ENCODE results near the gene ASB16. TPM values are rescaled to one million over a fixed set of nuclear protein-coding genes. Genes with fewer than 3 reads are reported as not detected.
"Not testable (repeated sequence)": the region's sequence is repeated elsewhere in the genome, so short reads cannot be mapped to it uniquely, and the experiment has no call there.

ASB16 gene
- total RNA-seq, 3 donors from 2014 or later (not counting 1 experiment from before 2014, with no cell fraction given): not detected

- Histone ChIP-seq H3K27ac (ENCODE audit: low read length) (no peak overlapping the region), H3K36me3 (ENCODE audit: control insufficient read depth, insufficient read depth, low read length) (no peaks in the 10 kb centered on the region), H3K4me3 (ENCODE audit: low read length) (no peak overlapping the region), H3K27me3 (ENCODE audit: control insufficient read depth, insufficient read depth, low read length) (no peaks in the 10 kb centered on the region), H3K4me1 (ENCODE audit: control insufficient read depth, insufficient read depth, low read length) (peaks cover 15% of the 10 kb centered on the region), H3K9me3 (ENCODE audit: control insufficient read depth, insufficient read depth, low read length) (no peaks in the 10 kb centered on the region)
- no peak for DNase-seq
- TF ChIP-seq, protein P1, sequence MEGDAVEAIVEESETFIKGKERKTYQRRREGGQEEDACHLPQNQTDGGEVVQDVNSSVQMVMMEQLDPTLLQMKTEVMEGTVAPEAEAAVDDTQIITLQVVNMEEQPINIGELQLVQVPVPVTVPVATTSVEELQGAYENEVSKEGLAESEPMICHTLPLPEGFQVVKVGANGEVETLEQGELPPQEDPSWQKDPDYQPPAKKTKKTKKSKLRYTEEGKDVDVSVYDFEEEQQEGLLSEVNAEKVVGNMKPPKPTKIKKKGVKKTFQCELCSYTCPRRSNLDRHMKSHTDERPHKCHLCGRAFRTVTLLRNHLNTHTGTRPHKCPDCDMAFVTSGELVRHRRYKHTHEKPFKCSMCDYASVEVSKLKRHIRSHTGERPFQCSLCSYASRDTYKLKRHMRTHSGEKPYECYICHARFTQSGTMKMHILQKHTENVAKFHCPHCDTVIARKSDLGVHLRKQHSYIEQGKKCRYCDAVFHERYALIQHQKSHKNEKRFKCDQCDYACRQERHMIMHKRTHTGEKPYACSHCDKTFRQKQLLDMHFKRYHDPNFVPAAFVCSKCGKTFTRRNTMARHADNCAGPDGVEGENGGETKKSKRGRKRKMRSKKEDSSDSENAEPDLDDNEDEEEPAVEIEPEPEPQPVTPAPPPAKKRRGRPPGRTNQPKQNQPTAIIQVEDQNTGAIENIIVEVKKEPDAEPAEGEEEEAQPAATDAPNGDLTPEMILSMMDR (IDR thresholded peaks at IDR 0.05): no peak
- H3K36me3 Mint-ChIP-seq: no peaks in the 10 kb centered on the region
- H3K27ac Mint-ChIP-seq: no peak overlapping the region
- no peaks in the 10 kb centered on the region for H3K9me3 Mint-ChIP-seq
- 98% methylated on average over 6 of the region's 7 CpGs for WGBS (ENCODE audit: insufficient coverage)
- H3K27me3 Mint-ChIP-seq (ENCODE audit: low read depth in 2 of 2): no peaks in the 10 kb centered on the region
- H3K4me3 Mint-ChIP-seq: no peak overlapping the region
- no peak for ATAC-seq
- peaks cover 0 to 6% of the 10 kb centered on the region in 2 donors for H3K4me1 Mint-ChIP-seq
- intact Hi-C loops (cut with micrococcal nuclease): no loop called here
Observed at GRCh38 chr17:44144966-44145739, 25.4 kb upstream of the ASB16 start.

GRCh38 chr17:44146375-44147346, 23.8 kb upstream of the ASB16 start:
- TF ChIP-seq, protein P1 (IDR thresholded peaks at IDR 0.05): no peak
- H3K36me3 ChIP-seq (ENCODE audit: control insufficient read depth, insufficient read depth, low read length): no peaks in the 10 kb centered on the region
- DNase-seq: no peak
- no peak overlapping the region for H3K27ac ChIP-seq (ENCODE audit: low read length)
- no peaks in the 10 kb centered on the region for H3K27me3 Mint-ChIP-seq (ENCODE audit: low read depth in 2 of 2)
- H3K9me3 Mint-ChIP-seq: no peaks in the 10 kb centered on the region
- H3K27ac Mint-ChIP-seq: no peak overlapping the region
- no peaks in the 10 kb centered on the region for H3K36me3 Mint-ChIP-seq
- H3K9me3 ChIP-seq (ENCODE audit: control insufficient read depth, insufficient read depth, low read length): no peaks in the 10 kb centered on the region
- intact Hi-C loops (cut with micrococcal nuclease): no loop called here
- ATAC-seq: no peak
- peaks cover 9% of the 10 kb centered on the region for H3K4me1 ChIP-seq (ENCODE audit: control insufficient read depth, insufficient read depth, low read length)
- H3K4me1 Mint-ChIP-seq: peaks cover 0 to 2% of the 10 kb centered on the region in 2 donors
- no peak overlapping the region for H3K4me3 Mint-ChIP-seq
- 82% methylated on average over 1 of the region's 2 CpGs for WGBS (ENCODE audit: insufficient coverage)
- H3K4me3 ChIP-seq (ENCODE audit: low read length): no peak overlapping the region
- no peaks in the 10 kb centered on the region for H3K27me3 ChIP-seq (ENCODE audit: control insufficient read depth, insufficient read depth, low read length)

DNA sequence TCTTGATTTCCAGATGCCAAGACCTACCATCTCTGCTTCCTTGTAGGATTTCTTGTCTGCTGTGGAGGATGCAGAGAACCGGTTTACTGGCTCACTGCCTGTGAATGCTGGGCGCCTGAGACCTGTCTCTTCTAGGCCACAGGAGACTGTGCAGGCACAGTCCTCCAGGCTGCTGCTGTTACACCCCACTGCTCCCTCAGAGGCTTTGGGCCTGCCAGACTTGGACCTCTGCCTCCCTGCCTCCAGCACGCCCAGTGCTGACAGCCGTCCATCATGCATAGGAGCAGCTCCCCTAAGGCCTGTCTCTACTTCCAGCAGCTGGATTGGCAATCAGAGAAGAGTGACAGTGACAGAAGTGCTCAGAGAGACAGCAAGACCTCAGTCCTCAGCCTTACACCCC, 22.7 kb upstream of the ASB16 start:
- ATAC-seq: no peak
- no peaks in the 10 kb centered on the region for H3K9me3 ChIP-seq (ENCODE audit: control insufficient read depth, insufficient read depth, low read length)
- H3K27ac ChIP-seq (ENCODE audit: low read length): no peak overlapping the region
- intact Hi-C loops (cut with micrococcal nuclease): no loop called here
- no peaks in the 10 kb centered on the region for H3K4me1 ChIP-seq (ENCODE audit: control insufficient read depth, insufficient read depth, low read length)
- Mint-ChIP-seq H3K4me3 (no peak overlapping the region), H3K4me1 (no peaks in the 10 kb centered on the region), H3K27ac (no peak overlapping the region), H3K27me3 (ENCODE audit: low read depth in 2 of 2) (no peaks in the 10 kb centered on the region), H3K36me3 (no peaks in the 10 kb centered on the region), H3K9me3 (no peaks in the 10 kb centered on the region)
- no peak overlapping the region for H3K4me3 ChIP-seq (ENCODE audit: low read length)
- 96% methylated on average over 4 of the region's 4 CpGs for WGBS (ENCODE audit: insufficient coverage)
- no peak for DNase-seq
- H3K36me3 ChIP-seq (ENCODE audit: control insufficient read depth, insufficient read depth, low read length): no peaks in the 10 kb centered on the region
- no peaks in the 10 kb centered on the region for H3K27me3 ChIP-seq (ENCODE audit: control insufficient read depth, insufficient read depth, low read length)
- TF ChIP-seq, protein P1 (IDR thresholded peaks at IDR 0.05): no peak

DNA sequence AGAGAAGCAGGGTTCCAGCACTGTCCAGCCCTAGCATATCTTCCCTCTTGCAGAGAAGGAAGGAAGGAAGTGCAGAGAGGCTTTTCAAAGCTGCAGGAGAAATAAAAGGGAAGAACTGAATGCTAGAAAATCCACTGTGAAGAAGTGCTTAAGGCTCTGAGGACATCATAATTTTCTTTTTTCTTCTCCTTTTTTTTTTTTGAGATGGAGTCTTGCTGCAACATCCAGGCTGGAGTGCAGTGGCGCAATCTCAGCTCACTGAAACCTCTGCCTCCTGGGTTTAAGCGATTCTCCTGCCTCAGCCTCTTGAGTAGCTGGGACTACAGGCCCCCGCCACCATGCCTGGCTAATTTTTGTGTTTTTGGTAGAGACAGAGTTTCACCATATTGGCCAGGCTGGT, 21.4 kb upstream of the ASB16 start:
- H3K27ac Mint-ChIP-seq; ATAC-seq; H3K4me3 Mint-ChIP-seq; H3K9me3 ChIP-seq (ENCODE audit: control insufficient read depth, insufficient read depth, low read length); intact Hi-C loops (cut with micrococcal nuclease); H3K9me3 Mint-ChIP-seq; H3K27ac ChIP-seq (ENCODE audit: low read length); H3K36me3 ChIP-seq (ENCODE audit: control insufficient read depth, insufficient read depth, low read length); H3K36me3 Mint-ChIP-seq; H3K4me1 Mint-ChIP-seq; DNase-seq; H3K4me1 ChIP-seq (ENCODE audit: control insufficient read depth, insufficient read depth, low read length); H3K4me3 ChIP-seq (ENCODE audit: low read length); H3K27me3 ChIP-seq (ENCODE audit: control insufficient read depth, insufficient read depth, low read length); H3K27me3 Mint-ChIP-seq (ENCODE audit: low read depth in 2 of 2): not testable (repeated sequence)
- WGBS (ENCODE audit: insufficient coverage): 96% methylated on average over 3 of the region's 3 CpGs

All from natural killer cell (primary cell).